ENCODE data around the gene SLC39A2.

SLC39A2 gene

GRCh38 chr14:20973501-20973900, 25.6 kb upstream of the SLC39A2 start:
- H4K20me1 ChIP-seq (ENCODE audit: insufficient read depth) = no peaks in the 10 kb centered on the region
- no peak overlapping the region for H3K9ac ChIP-seq
- H3K4me2 ChIP-seq = no peak overlapping the region
- H3K4me1 ChIP-seq (ENCODE audit: low read depth, poor library complexity, severe bottlenecking) = peaks cover 11% of the 10 kb centered on the region
- H3K79me2 ChIP-seq (ENCODE audit: insufficient read depth, low read depth) = no peaks in the 10 kb centered on the region
- H3K27me3 ChIP-seq (ENCODE audit: insufficient read depth, low read depth) = no peaks in the 10 kb centered on the region
- no peak for TF ChIP-seq CTCF (conservative IDR thresholded peaks at IDR 0.05; ENCODE audit: low read depth, low read length)
- no peak overlapping the region for H3K4me3 ChIP-seq (IDR thresholded peaks at IDR 0.05; ENCODE audit: insufficient read depth, low read depth, low read length)
- H2AFZ ChIP-seq (ENCODE audit: low read depth) = no peak overlapping the region
- H3K36me3 ChIP-seq (ENCODE audit: insufficient read depth) = no peaks in the 10 kb centered on the region
- H3K27ac ChIP-seq = no peak overlapping the region

- Histone ChIP-seq H4K20me1 (ENCODE audit: insufficient read depth) (no peaks in the 10 kb centered on the region), H3K4me1 (ENCODE audit: low read depth, poor library complexity, severe bottlenecking) (peaks cover 5% of the 10 kb centered on the region), H2AFZ (ENCODE audit: low read depth) (no peak overlapping the region), H3K9ac (no peak overlapping the region), H3K4me3 (IDR thresholded peaks at IDR 0.05; ENCODE audit: insufficient read depth, low read depth, low read length) (no peak overlapping the region), H3K36me3 (ENCODE audit: insufficient read depth) (no peaks in the 10 kb centered on the region), H3K27me3 (ENCODE audit: insufficient read depth, low read depth) (no peaks in the 10 kb centered on the region), H3K27ac (no peak overlapping the region), H3K4me2 (no peak overlapping the region), H3K79me2 (ENCODE audit: insufficient read depth, low read depth) (no peaks in the 10 kb centered on the region)
- TF ChIP-seq CTCF (conservative IDR thresholded peaks at IDR 0.05; ENCODE audit: low read depth, low read length) = no peak
Observed at GRCh38 chr14:20976291-20976690, 22.8 kb upstream of the SLC39A2 start.

- H2AFZ ChIP-seq (ENCODE audit: low read depth) = no peak overlapping the region
- H3K36me3 ChIP-seq (ENCODE audit: insufficient read depth) = no peaks in the 10 kb centered on the region
- no peaks in the 10 kb centered on the region for H3K79me2 ChIP-seq (ENCODE audit: insufficient read depth, low read depth)
- H3K4me3 ChIP-seq (IDR thresholded peaks at IDR 0.05; ENCODE audit: insufficient read depth, low read depth, low read length) = no peak overlapping the region
- H3K4me1 ChIP-seq (ENCODE audit: low read depth, poor library complexity, severe bottlenecking) = no peaks in the 10 kb centered on the region
- no peaks in the 10 kb centered on the region for H4K20me1 ChIP-seq (ENCODE audit: insufficient read depth)
- H3K9ac ChIP-seq = no peak overlapping the region
- no peak overlapping the region for H3K4me2 ChIP-seq
- TF ChIP-seq CTCF (conservative IDR thresholded peaks at IDR 0.05; ENCODE audit: low read depth, low read length) = no peak
- no peaks in the 10 kb centered on the region for H3K27me3 ChIP-seq (ENCODE audit: insufficient read depth, low read depth)
- H3K27ac ChIP-seq = no peak overlapping the region
Observed at GRCh38 chr14:20978687-20979086, 20.4 kb upstream of the SLC39A2 start.

- no peak for TF ChIP-seq CTCF (conservative IDR thresholded peaks at IDR 0.05; ENCODE audit: low read depth, low read length)
- no peak overlapping the region for H2AFZ ChIP-seq (ENCODE audit: low read depth)
- H3K27me3 ChIP-seq (ENCODE audit: insufficient read depth, low read depth) = no peaks in the 10 kb centered on the region
- H3K9ac ChIP-seq = no peak overlapping the region
- H3K79me2 ChIP-seq (ENCODE audit: insufficient read depth, low read depth) = no peaks in the 10 kb centered on the region
- H4K20me1 ChIP-seq (ENCODE audit: insufficient read depth) = no peaks in the 10 kb centered on the region
- no peaks in the 10 kb centered on the region for H3K36me3 ChIP-seq (ENCODE audit: insufficient read depth)
- no peak overlapping the region for H3K4me2 ChIP-seq
- no peak overlapping the region for H3K4me3 ChIP-seq (IDR thresholded peaks at IDR 0.05; ENCODE audit: insufficient read depth, low read depth, low read length)
- no peaks in the 10 kb centered on the region for H3K4me1 ChIP-seq (ENCODE audit: low read depth, poor library complexity, severe bottlenecking)
- H3K27ac ChIP-seq = no peak overlapping the region
Observed at GRCh38 chr14:20980906-20981305, 18.2 kb upstream of the SLC39A2 start.

Measured in KMS-11 (cell line).